GM19395 (cell line): ENCODE data around the gene SH2B3.

ENCODE experiments used
- ATAC-seq: cut with Tn5 transposase; IDR thresholded peaks from one replicate; pipeline ENCODE4 v1.9.1; 2021; ENCODE audit warnings: mild to moderate bottlenecking, moderate library complexity; ENCODE audit not compliant: unreplicated experiment

The SH2B3 gene

GRCh38 chr12:111443086-111443485 lies 37.4 kb downstream of the SH2B3 start:
- no peak for ATAC-seq

DNA sequence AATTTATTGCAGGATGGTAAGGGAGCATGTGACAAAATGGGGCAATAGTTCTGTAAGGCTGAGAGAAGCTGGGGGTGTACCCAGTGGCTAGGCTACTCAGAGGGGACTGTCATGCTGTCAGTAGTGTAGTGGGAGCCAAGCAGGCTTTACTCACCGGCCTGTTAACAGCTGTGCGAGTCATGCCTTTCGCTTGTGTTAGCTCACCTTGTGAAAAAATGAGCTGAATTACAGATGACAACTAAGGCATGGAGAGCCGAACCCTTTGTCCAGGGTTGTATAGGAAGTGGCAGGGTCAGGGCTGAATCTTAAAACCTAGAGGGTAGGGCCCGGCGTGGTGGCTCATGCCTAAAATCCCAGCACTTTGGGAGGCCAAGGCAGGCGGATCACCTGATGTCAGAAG lies 37.9 kb downstream of the SH2B3 start:
- ATAC-seq, result no peak

DNA sequence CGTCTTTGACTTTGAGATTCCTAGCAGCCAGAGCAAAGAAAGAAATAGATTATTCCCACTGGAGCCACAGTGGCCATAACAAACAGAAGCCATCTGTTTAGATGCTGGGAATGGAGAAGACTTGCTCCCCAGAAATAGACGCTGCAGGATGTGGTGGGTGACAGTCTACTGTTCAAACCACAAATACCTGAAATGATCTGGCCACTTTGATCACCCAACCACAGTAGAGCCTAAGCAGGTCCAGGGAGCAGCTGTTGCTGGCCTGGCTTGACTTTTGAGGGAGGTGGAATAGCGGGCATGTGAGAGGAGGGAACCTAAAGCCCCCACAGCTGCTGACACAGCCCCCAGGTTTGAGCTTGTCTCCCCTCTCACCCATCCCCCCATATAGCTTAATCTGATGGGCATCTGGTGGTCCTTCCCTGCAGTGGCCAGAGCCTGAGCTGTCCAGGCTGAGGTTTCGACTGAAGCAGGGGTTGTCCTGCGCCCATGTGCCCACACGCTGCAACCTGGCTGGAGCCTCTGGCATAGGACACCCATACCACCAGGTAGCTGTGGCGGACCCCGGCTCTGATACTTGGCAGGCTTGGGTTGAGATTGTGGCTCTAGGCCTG lies 38.7 kb downstream of the SH2B3 start:
- ATAC-seq, result peak; percentile 53

DNA sequence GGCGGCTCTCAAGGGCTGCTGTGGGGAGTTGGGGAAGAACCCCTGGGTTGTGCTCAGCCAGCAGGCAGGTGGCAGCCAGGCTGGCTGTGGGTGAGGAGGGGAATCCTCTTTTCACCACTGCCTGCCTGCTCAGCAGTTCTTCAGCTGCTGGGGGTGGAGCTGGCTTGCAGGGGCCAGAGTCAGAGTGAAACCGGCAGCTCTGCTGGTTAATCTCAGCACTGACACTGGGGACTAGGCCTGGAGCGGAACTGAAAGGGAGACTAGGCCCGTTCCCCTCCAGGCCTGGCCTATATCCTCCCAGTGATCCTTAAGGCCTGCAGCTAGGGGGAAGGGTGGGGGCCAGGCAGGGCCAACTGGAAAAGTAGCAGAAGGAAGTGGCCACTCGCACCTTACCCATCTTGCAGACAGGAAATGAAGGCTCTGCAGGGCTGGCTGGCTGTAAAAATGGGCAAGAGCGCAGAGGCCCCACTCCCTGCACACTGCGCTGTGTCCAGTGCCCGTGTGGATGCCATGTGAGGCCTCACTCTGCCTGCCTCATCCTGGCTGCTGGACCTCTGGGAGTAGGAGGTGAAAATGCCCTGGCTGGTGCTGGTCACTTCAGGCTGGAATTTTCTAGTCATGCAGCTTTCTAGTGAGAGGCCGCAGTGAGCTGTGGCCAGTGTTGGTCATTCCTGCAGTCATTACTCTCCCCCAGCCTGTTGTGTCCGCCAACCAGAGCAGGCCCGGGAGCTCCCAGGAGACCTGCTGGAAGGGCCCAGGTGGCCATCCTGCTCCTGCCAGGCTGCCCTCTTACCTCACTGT lies 39.4 kb downstream of the SH2B3 start:
- ATAC-seq, result peak; percentile 93

- ATAC-seq, result no peak
Measured at GRCh38 chr12:111445726-111446581, 40.2 kb downstream of the SH2B3 start.

- no peak for ATAC-seq
Measured at GRCh38 chr12:111446631-111447570, 41.2 kb downstream of the SH2B3 start.

GRCh38 chr12:111447571-111448265 lies 42.0 kb downstream of the SH2B3 start:
- ATAC-seq, result no peak

DNA sequence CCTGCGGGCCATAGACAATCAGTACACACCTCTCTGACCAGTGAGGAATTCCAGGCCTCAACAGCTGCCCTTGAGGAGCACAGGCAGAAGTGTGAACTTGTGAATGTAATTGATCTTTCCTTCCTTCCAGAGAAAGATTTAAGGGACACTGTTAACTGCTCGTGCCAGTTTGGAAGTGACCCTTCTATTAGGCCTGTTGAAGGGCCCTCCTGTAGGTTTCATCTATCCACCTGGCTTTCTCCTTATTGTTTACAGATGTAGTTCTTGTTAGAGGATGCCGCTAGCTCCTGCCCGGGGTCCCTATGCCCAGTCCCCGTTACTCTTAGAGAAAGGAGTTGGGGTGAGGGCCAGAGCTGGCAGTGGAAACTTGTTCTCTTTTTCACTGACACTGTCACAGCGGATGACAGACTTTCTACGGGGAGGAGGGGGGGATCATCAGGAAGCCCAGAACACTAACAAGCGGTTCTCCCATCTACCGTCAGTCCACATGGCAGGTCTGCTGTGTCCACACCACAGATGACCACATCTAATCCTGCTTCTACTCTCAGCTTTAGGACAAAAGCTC lies 42.6 kb downstream of the SH2B3 start:
- ATAC-seq, result no peak

GRCh38 chr12:111448846-111449790 lies 43.4 kb downstream of the SH2B3 start:
- ATAC-seq, result no peak

- ATAC-seq, result no peak
Measured at GRCh38 chr12:111450676-111451075, 45.0 kb downstream of the SH2B3 start.

- ATAC-seq, result no peak
Measured at GRCh38 chr12:111451232-111451631, 45.5 kb downstream of the SH2B3 start.

GRCh38 chr12:111451649-111452129 lies 46.0 kb downstream of the SH2B3 start:
- ATAC-seq, result no peak

DNA sequence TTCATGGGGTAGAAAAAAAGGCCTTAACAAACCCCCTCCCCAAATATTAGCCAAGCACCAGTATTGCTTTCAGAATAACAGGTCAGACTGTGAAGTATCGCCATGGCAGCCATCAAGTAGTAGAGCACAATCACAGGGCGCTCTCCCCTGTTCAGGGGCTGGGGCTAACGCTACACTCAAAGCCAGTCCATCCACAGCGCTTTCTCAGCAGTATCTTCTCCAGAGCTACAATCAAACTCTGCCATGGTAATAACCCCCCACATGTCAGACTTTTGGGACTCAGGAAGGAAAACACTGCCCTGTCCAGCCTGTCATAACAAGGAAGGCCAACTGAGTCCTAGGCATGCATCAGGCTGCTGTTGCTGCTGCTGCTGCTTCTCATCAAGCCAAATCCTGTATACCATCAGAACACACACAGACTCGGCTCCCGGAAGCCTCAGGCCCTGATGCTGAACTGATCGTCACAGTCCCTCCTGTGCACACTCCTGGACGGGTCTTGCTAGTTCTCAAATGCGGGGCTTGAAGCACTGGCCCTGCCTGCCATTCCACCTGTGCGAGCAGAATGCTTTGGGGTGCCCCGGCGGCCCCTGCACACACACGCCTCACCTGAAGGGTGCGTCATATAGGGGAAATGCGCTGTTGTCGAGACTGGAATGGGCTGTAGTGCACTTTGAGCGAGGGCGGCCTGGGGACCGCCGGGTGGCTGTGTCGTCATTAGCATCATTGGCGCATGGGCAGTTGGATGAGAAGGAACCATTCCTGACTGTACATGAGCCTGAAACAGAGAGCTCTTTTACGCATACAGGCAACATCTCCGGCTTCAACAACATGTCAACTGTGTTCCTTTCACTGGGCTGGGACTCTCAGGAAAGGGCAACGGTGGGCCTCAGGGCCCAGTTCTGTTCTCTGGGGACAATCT lies 47.6 kb downstream of the SH2B3 start:
- ATAC-seq, result no peak

- no peak for ATAC-seq
Measured at GRCh38 chr12:111454311-111454710, 48.6 kb downstream of the SH2B3 start.

DNA sequence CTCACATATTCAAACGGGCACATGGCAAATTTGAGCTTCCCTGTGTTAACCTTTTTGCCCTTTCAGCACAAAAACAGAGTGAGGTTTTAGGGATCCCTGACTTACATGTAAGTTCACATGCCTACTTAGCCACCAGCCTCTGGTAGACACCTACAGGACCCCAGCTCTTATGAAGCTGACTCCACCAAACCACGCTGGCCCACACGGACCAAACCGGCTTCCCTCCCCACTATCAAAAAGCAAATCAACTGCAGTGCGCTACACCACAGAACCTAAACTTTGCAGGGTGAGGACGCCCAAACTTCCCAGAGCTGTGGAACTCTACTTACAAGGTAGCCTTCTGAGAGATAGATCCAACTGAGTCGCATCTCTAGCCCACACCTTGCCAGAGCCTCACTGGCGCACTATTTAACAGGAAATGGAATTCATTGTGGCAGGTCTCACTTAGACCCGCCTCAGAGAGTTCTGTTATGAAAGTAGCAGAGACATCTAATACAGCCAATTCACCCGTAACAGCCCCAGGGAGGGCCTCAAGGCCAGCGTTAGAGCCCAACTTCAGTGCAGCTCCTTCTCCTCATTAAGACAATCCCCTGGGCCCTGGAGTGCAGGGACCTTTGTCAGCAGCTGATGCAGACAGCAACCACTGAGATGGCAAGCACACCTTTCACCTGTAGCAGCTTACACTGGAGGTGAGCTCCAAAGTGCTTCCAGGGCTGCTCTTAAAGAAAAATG lies 49.2 kb downstream of the SH2B3 start:
- no peak for ATAC-seq

GRCh38 chr12:111455448-111456320 lies 50.0 kb downstream of the SH2B3 start:
- ATAC-seq, result no peak
